Gastroesophageal sphincter (tissue), 4 donors: ENCODE results near the gene CTNNA3. TPM values are rescaled to one million over a fixed set of nuclear protein-coding genes. Genes with fewer than 3 reads are reported as not detected.

Experiments used
- ATAC-seq: fragments of 150-250 bp; one replicate; pipeline ENCODE4 v1.9.1; 2016; ENCODE audit warnings: mild to moderate bottlenecking, moderate library complexity
- H3K27ac ChIP-seq, 4 donors: fragments of 200-600 bp; sonication (generic) in 3 of 4; 1 replicate in 3 of 4; 2 replicates in 1 of 4; pipeline ENCODE4 v1.5.1; 2016 to 2019
- H3K27me3 ChIP-seq: fragments of 200-600 bp; sonication (generic); one replicate; pipeline ENCODE4 v1.5.1; 2019
- H3K36me3 ChIP-seq, 2 donors: fragments of 200-600 bp; sonication (generic); one replicate each; pipeline ENCODE4 v1.5.1; 2019; ENCODE audit warnings: control low read depth in 1 of 2
- H3K4me1 ChIP-seq, 3 donors: fragments of 200-600 bp; sonication (generic); 1 replicate in 2 of 3; 2 replicates in 1 of 3; pipeline ENCODE4 v1.5.1; 2016 to 2019; ENCODE audit warnings: control low read depth in 2 of 3
- H3K4me3 ChIP-seq, 2 donors: fragments of 200-600 bp; sonication (generic); one replicate each; pipeline ENCODE4 v1.5.1; 2019; ENCODE audit warnings: mild to moderate bottlenecking in 1 of 2, moderate library complexity in 1 of 2
- H3K9me3 ChIP-seq, 3 donors: fragments of 200-600 bp; sonication (generic); one replicate each; pipeline ENCODE4 v1.5.1; 2017 to 2019; ENCODE audit warnings: control low read depth in 2 of 3
- EP300 ChIP-seq: sonication (generic); formaldehyde crosslinking; IDR thresholded peaks from one replicate; pipeline ENCODE4 v1.6.1; 2017; ENCODE audit warnings: antibody characterized with exemption, mild to moderate bottlenecking
- POLR2A ChIP-seq, 2 donors: fragments of 450-650 bp; IDR thresholded peaks; one replicate each; pipeline ENCODE4 v1.6.1; 2017; ENCODE audit warnings: antibody characterized with exemption in 2 of 2, mild to moderate bottlenecking in 2 of 2, moderate library complexity in 1 of 2
- POLR2AphosphoS5 ChIP-seq: sonication (generic); formaldehyde crosslinking; IDR thresholded peaks from one replicate; pipeline ENCODE4 v1.6.1; 2017; ENCODE audit warnings: antibody characterized with exemption
- small RNA-seq, 4 donors: library from RNA; depleted of rRNA; stranded (forward); fragments of <200 nt; gene quantifications; one replicate each; pipeline ENCODE3, GENCODE V24; 2016
- total RNA-seq, 4 donors: library from RNA; depleted of rRNA; stranded (reverse); fragments of >200 nt; gene quantifications; one replicate each; pipeline ENCODE4 v1.1.0, GENCODE V29; 2016
- TF ChIP-seq, protein P1 (sequence below), 4 experiments: fragments of 200-600 bp in 2 of 4; fragments of 450-650 bp in 2 of 4; sonication (generic) in 1 of 4; IDR thresholded peaks; one replicate each; pipeline ENCODE4 v1.5.1; 2017 to 2019; ENCODE audit warnings: antibody characterized with exemption in 4 of 4, mild to moderate bottlenecking in 2 of 4, moderate library complexity in 2 of 4

CTNNA3 gene
- total RNA-seq, 4 donors from 2014 or later, result 5.1 to 22.0 (median 13.8) TPM

DNA sequence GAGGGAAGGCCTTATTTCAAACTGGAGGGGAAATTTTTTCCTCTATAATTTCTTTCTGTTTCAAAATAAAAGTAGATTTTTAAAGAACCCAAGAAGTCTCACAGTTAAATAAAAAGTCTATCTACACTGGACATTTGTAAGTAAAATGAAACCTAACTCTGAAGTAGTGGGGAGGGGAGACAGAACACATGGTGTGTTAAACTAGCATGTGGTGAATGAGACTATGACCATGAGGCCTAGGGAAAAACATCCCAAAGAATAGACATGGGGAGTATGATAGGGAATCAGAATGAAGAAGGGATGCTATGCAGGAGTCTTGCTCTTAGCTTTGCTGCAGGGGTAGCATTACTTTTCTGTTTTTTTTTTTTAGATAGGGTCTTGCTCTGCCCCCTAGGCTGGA is 1831.5 kb downstream of the CTNNA3 start:
- no peaks in the 10 kb centered on the region for H3K27me3 ChIP-seq
- no peaks in the 10 kb centered on the region for H3K36me3 ChIP-seq
- TF ChIP-seq, protein P1, sequence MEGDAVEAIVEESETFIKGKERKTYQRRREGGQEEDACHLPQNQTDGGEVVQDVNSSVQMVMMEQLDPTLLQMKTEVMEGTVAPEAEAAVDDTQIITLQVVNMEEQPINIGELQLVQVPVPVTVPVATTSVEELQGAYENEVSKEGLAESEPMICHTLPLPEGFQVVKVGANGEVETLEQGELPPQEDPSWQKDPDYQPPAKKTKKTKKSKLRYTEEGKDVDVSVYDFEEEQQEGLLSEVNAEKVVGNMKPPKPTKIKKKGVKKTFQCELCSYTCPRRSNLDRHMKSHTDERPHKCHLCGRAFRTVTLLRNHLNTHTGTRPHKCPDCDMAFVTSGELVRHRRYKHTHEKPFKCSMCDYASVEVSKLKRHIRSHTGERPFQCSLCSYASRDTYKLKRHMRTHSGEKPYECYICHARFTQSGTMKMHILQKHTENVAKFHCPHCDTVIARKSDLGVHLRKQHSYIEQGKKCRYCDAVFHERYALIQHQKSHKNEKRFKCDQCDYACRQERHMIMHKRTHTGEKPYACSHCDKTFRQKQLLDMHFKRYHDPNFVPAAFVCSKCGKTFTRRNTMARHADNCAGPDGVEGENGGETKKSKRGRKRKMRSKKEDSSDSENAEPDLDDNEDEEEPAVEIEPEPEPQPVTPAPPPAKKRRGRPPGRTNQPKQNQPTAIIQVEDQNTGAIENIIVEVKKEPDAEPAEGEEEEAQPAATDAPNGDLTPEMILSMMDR (IDR thresholded peaks at IDR 0.05), result no peak
- no peak for TF ChIP-seq POLR2A (IDR thresholded peaks at IDR 0.05)
- TF ChIP-seq EP300, result no peak
- no peak for TF ChIP-seq POLR2AphosphoS5
- H3K27ac ChIP-seq, result no peak overlapping the region
- ATAC-seq, result no peak
- H3K4me1 ChIP-seq, result no peaks in the 10 kb centered on the region
- no peaks in the 10 kb centered on the region for H3K9me3 ChIP-seq
- H3K4me3 ChIP-seq, result no peak overlapping the region

DNA sequence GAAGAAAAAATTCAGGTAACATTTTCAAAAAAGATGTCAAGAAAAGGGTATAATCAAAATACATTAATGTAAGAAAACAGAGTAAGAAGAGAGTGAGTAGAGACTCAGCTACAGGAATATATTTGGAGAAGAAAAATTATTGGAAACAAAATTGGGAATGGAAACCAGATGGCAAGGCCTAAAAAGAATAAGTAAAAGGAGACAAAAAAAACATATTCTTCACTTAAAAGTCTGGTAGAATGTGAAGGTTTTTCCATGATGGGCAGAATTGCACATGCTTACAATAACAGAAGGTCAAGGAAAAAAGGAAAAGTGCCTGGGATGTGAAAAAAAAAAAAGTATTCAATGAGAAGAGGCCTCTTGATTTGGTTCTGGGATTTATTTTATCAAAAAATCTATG is 1832.0 kb downstream of the CTNNA3 start:
- Histone ChIP-seq H3K27ac (no peak overlapping the region), H3K36me3 (no peaks in the 10 kb centered on the region), H3K27me3 (no peaks in the 10 kb centered on the region), H3K4me1 (no peaks in the 10 kb centered on the region), H3K9me3 (no peaks in the 10 kb centered on the region), H3K4me3 (no peak overlapping the region)
- ATAC-seq, result no peak
- TF ChIP-seq, protein P1 (IDR thresholded peaks at IDR 0.05), result no peak
- no peak for TF ChIP-seq EP300
- no peak for TF ChIP-seq POLR2AphosphoS5
- no peak for TF ChIP-seq POLR2A (IDR thresholded peaks at IDR 0.05)

Small RNAs within 50 kb of the gene (small RNA-seq; reads per million reads assigned to genes)
- gene AL607023.1 (0 reads per million in 4 donors), gene MIR7151 (0 to 1.5 (median 0.19) reads per million in 4 donors)

Other genes with a start within 250 kb of the CTNNA3 start
- 1 to 10 TPM; 2.5 to 4.6 (median 3.3) TPM for gene DNAJC12, start 142.0 kb upstream of the CTNNA3 start, total RNA-seq
- gene SIRT1, start 188.5 kb upstream of the CTNNA3 start, total RNA-seq, result 10 to 100 TPM; 22.1 to 39.8 (median 33.4) TPM